Cerebellar cortex (tissue), 1 donor: ENCODE data around the gene PARN.
"Not testable (repeated sequence)": the region's sequence is repeated elsewhere in the genome, so short reads cannot be mapped to it uniquely, and the experiment has no call there.

ENCODE experiments used
- DNase-seq: peaks from one replicate; pipeline ENCODE4 v3.0.0-alpha.2; 2015; ENCODE audit warnings: low spot score

The PARN gene

GRCh38 chr16:14437426-14437825 is 192.6 kb downstream of the PARN start:
- no peak for DNase-seq

GRCh38 chr16:14436401-14436955 is 193.6 kb downstream of the PARN start:
- DNase-seq: no peak

- DNase-seq: no peak
Measured at GRCh38 chr16:14434860-14435259, 195.2 kb downstream of the PARN start.

GRCh38 chr16:14428971-14429637 is 201.0 kb downstream of the PARN start:
- not testable (repeated sequence) for DNase-seq

GRCh38 chr16:14428043-14428442 is 202.0 kb downstream of the PARN start:
- no peak for DNase-seq

- no peak for DNase-seq
Measured at GRCh38 chr16:14427371-14427948, 202.6 kb downstream of the PARN start.

GRCh38 chr16:14424595-14424994 is 205.5 kb downstream of the PARN start:
- no peak for DNase-seq

- no peak for DNase-seq
Measured at GRCh38 chr16:14423344-14423743, 206.7 kb downstream of the PARN start.

GRCh38 chr16:14420721-14421488 is 209.2 kb downstream of the PARN start:
- DNase-seq: no peak

GRCh38 chr16:14420243-14420642 is 209.8 kb downstream of the PARN start:
- DNase-seq: not testable (repeated sequence)

GRCh38 chr16:14419817-14420216 is 210.2 kb downstream of the PARN start:
- DNase-seq: no peak

- DNase-seq: no peak
Measured at GRCh38 chr16:14418795-14419225, 211.2 kb downstream of the PARN start.

GRCh38 chr16:14416184-14416583 is 213.9 kb downstream of the PARN start:
- no peak for DNase-seq

GRCh38 chr16:14415291-14415690 is 214.8 kb downstream of the PARN start:
- no peak for DNase-seq

- no peak for DNase-seq
Measured at GRCh38 chr16:14409563-14409962, 220.5 kb downstream of the PARN start.

GRCh38 chr16:14407786-14408399 is 222.2 kb downstream of the PARN start:
- DNase-seq: no peak

- no peak for DNase-seq
Measured at GRCh38 chr16:14405611-14406537, 224.2 kb downstream of the PARN start.

- DNase-seq: not testable (repeated sequence)
Measured at GRCh38 chr16:14403001-14403389, 227.1 kb downstream of the PARN start.

GRCh38 chr16:14402114-14403000 is 227.7 kb downstream of the PARN start:
- DNase-seq: not testable (repeated sequence)

- DNase-seq: not testable (repeated sequence)
Measured at GRCh38 chr16:14401711-14402061, 228.4 kb downstream of the PARN start.
